Omental fat pad (tissue), 4 donors: ENCODE measurements around the gene DLGAP4. TPM values are rescaled to one million over a fixed set of nuclear protein-coding genes. Genes with fewer than 3 reads are reported as not detected.
"Not testable (repeated sequence)": the region's sequence is repeated elsewhere in the genome, so short reads cannot be mapped to it uniquely, and the experiment has no call there.

ENCODE experiments used
- ATAC-seq: fragments of 150-250 bp; one replicate; pipeline ENCODE4 v1.9.1; 2016; ENCODE audit warnings: mild to moderate bottlenecking, moderate library complexity; ENCODE audit not compliant: low FRiP score
- DNase-seq: peaks from one replicate; pipeline ENCODE4 v3.0.0-alpha.2; 2019; ENCODE audit warnings: low spot score
- total RNA-seq, 4 donors: library from RNA; depleted of rRNA; stranded (reverse); fragments of >200 nt; gene quantifications; one replicate each; pipeline ENCODE4 v1.1.0, GENCODE V29; 2016
- TF ChIP-seq, protein P1 (sequence below), 3 donors: fragments of 450-650 bp; IDR thresholded peaks; one replicate each; pipeline ENCODE4 v1.5.1; 2016 to 2017; ENCODE audit warnings: antibody characterized with exemption in 3 of 3, mild to moderate bottlenecking in 3 of 3, moderate library complexity in 2 of 3

Gene DLGAP4
- total RNA-seq, 4 donors from 2014 or later: 26.0 to 42.6 (median 30.7) TPM

DNA sequence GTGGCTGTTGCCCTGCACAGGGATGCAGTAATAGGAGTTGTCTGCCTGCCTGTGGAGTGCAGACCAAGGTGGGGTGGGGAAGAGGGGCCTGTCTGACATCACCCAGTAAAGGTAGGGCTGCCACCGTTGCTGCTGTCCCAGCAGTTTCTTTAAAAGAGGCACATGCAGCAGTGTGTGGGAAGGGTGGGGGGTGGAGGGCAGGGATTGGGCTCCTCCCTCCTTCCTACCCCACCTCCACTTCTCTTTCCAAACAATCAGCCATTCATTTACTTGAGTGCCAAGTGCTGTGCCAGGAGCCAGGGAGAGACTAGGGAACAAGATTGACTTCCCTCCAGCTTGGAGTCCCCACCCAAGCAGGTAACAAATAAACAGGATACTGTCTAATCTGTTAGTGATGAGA is 168.4 kb downstream of the DLGAP4 start:
- TF ChIP-seq, protein P1, sequence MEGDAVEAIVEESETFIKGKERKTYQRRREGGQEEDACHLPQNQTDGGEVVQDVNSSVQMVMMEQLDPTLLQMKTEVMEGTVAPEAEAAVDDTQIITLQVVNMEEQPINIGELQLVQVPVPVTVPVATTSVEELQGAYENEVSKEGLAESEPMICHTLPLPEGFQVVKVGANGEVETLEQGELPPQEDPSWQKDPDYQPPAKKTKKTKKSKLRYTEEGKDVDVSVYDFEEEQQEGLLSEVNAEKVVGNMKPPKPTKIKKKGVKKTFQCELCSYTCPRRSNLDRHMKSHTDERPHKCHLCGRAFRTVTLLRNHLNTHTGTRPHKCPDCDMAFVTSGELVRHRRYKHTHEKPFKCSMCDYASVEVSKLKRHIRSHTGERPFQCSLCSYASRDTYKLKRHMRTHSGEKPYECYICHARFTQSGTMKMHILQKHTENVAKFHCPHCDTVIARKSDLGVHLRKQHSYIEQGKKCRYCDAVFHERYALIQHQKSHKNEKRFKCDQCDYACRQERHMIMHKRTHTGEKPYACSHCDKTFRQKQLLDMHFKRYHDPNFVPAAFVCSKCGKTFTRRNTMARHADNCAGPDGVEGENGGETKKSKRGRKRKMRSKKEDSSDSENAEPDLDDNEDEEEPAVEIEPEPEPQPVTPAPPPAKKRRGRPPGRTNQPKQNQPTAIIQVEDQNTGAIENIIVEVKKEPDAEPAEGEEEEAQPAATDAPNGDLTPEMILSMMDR (IDR thresholded peaks at IDR 0.05): no peak
- no peak for DNase-seq
- ATAC-seq: no peak

DNA sequence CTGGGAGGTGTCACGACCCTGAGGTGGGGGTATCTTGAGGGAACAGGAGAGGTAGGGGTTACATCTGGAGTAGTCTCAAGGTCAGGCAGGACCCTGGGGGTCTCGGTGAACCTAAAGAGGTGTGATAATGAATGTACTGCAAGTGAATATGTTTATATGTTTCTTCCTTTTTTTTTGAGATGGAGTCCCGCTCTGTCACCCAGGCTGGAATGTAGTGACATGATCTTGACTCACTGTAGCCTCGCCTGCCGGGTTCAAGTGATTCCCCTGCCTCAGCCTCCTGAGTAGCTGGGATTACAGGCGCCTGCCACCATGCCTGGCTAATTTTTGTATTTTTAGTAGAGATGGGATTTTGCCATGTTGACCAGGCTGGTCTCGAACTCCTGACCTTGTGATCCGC is 168.9 kb downstream of the DLGAP4 start:
- not testable (repeated sequence) for ATAC-seq, DNase-seq

DNA sequence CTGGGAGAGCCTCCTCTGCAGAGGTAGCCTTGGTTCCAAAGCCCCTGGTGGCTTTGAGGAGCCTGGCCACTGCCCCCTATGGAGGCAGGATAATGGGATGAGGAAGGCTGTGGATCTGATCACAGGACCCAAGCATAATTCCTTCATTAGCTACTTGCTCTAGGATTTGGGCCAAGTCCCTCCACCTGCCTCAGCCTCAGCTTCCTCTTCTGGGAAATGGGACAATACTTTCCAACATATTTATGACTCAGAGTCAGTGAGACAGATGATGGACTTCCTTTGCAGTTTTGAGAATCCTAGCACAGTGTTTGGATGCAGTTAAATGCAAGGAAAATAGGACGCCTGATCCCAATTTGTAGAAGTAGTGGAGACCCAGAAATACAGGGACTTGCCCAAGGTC is 171.3 kb downstream of the DLGAP4 start:
- TF ChIP-seq, protein P1 (IDR thresholded peaks at IDR 0.05): no peak
- DNase-seq (no peak), ATAC-seq (no peak)

DNA sequence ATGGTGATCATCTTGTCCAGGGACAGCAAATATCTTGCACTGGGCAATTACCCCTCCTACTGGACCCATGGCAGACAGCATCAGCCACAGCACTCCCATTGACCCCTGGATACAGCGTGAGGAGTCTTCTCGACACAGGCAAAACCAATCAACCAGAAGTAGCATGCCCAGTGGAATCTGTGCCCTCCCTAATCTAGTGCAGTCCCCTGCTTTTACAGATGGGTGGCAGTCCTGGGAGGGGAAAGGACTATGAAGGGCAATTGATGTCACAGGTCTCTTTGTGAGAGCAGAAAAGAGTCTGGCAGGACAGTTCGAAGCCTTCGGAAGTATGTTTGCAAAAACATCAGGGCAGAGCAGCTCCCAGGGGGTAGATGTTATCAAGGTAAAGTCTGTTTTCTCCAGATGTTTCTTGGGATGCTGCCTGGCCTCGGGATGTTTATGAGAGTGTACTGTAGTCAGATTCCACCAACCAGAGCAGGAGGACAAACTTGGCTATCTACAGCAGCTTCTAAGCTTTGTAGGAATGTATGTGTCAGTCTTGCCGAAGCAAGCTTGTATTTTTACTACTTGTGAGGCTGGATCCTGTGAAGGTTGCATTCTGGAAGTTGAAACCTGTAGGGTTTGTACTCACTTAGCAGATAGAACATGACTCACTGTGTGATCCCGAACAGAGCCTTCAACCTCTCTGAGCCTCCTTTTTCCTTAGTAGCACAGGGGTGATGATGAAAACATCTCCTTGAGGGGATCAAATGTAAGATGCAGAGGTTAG is 172.2 kb downstream of the DLGAP4 start:
- no peak for DNase-seq
- TF ChIP-seq, protein P1 (IDR thresholded peaks at IDR 0.05): no peak
- ATAC-seq: no peak

DNA sequence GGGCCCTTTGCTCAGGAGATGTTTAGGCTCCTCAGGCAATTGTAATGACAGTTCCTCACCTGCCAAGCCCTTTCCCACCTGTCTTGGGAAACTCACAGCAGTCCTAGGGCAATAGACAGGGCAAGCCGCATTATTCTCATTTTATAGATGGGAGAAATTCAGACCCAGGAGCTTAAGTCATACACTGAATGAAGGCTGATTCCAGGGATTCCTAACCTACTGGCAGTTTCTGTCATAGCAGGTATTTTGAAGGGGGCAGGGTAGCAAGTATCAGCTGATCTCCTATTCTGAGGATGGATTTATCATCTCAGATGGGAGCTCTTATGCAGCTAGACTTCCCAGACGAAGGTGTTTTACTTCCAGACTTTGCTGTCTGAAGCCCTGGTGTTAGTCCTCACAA is 173.8 kb downstream of the DLGAP4 start:
- TF ChIP-seq, protein P1 (IDR thresholded peaks at IDR 0.05): no peak
- DNase-seq: no peak

DNA sequence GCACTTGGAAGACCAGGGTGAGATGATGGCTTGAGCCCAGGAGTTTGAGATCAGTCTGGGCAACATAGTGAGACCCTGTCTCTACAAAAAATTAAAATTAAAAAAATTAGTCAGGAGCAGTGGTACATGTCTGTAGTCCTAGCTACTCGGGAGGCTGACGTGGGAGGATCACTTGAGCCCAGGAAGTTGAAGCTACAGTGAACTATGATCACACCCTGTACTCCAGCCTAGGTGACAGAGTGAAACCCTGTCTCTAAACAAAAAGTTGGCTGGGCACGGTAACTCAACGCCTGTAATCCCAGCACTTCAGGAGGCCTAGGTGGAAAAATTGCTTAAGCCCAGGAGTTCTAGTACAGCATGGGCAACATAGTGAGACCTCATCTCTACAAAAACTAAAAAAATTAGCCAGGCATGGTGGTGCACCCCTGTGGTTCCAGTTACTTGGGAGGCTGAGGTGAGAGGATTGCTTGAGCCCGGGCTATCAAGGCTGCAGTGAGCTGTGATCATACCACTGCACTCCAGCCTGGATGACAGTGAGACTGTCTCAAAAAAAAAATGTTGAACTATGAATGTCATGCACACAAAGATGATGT is 174.4 kb downstream of the DLGAP4 start:
- DNase-seq: no peak
- TF ChIP-seq, protein P1 (IDR thresholded peaks at IDR 0.05): no peak
- no peak for ATAC-seq

More for the DNA sequence above, 173.8 kb downstream of the DLGAP4 start:
- no peak for ATAC-seq

DNA sequence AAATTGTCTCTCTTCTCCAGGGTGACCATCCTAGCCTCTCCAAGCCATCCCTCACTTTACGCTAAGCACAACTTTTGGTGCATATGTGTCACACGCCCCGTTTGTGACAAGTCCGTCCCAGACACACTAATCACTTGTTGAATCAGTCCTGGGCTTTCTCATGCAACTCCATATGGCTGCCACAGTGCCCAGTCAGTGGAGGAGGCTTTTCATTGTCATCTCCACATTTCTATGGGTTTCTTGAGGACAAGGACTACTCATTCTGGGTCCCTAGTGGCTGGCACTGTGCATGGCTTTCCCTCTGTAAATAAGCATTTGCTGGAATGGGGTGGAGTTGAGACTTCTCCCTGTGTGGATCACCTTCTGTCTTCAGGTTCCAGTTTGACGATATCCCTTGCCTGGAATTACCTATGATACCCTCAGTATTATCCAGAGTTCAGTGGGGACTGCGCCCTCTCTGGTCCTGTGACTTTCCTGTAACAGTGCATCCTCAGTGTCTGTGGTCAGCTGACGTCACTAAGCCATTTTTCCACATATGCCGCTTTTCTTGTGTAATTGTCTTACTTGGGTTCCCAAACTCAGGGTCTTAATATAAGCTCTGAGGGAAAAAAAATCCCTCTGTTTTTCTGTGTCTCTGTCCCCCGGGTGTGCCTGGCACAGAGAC is 175.4 kb downstream of the DLGAP4 start:
- no peak for DNase-seq
- TF ChIP-seq, protein P1 (IDR thresholded peaks at IDR 0.05): no peak
- no peak for ATAC-seq
